Pancreas (tissue), 10 donors: ENCODE measurements around the gene VGF. TPM values are rescaled to one million over a fixed set of nuclear protein-coding genes. Genes with fewer than 3 reads are reported as not detected.
"Not testable (repeated sequence)": the region's sequence is repeated elsewhere in the genome, so short reads cannot be mapped to it uniquely, and the experiment has no call there.

Experiments
- ATAC-seq, 4 donors: fragments of 200-7000 bp; cut with Tn5 transposase; one replicate each; pipeline versions ENCODE4 v1.8.0 to v1.9.1; 2020; ENCODE audit warnings: mild to moderate bottlenecking in 4 of 4, moderate library complexity in 4 of 4
- DNase-seq, 6 donors: peaks; one replicate each; pipeline ENCODE4 v3.0.0-alpha.2; 2020
- FAIRE-seq: peaks from 2 replicates; lab custom pipeline; 2012; peaks lifted over from hg19 to GRCh38; lab: Jason Lieb, UNC
- H3K27ac ChIP-seq, 4 donors: fragments of 200-600 bp; sonication (generic); 1 replicate in 3 of 4; 2 replicates in 1 of 4; pipeline versions ENCODE4 v1.5.0 to v1.8.0; 2020
- H3K27me3 ChIP-seq, 4 donors: fragments of 200-600 bp; one replicate each; pipeline ENCODE4 v1.8.0; 2021
- H3K36me3 ChIP-seq, 3 donors: fragments of 200-600 bp; sonication (generic) in 1 of 3; one replicate each; pipeline versions ENCODE4 v1.5.0 to v1.8.0; 2020 to 2021
- H3K4me1 ChIP-seq, 3 donors: fragments of 200-600 bp; one replicate each; pipeline ENCODE4 v1.8.0; 2021
- H3K4me3 ChIP-seq, 4 donors: fragments of 200-600 bp; sonication (generic) in 2 of 4; one replicate each; pipeline versions ENCODE4 v1.5.0 to v1.8.0; 2020 to 2021
- H3K9me3 ChIP-seq, 4 donors: fragments of 200-600 bp; one replicate each; pipeline ENCODE4 v1.8.0; 2021
- WGBS, 2 donors: extraction: QIAGEN DNeasy Blood & Tissue Kit; methylation state at CpG; one replicate each; pipeline ENCODE4 v1.1.7; 2013; 5-methylcytosine and 5-hydroxymethylcytosine counted together
- intact Hi-C, 3 donors: fragments of 100-400 bp; cut with DNase I; formaldehyde crosslinking; loops; one replicate each; pipeline versions ENCODE4 v1.11.1 to v1.14.2; 2022
- microRNA-seq, 2 donors: library from miRNA; unstranded; fragments of <30 nt; microRNA quantifications; one replicate each; pipeline versions ENCODE4 to v1.1.0, GENCODE V29; 2019 to 2020
- polyA plus RNA-seq, 2 donors: library from polyadenylated mRNA; stranded (reverse); fragments of 200-250 nt; gene quantifications; one replicate each; pipeline ENCODE4 v1.2.3, GENCODE V29; 2013
- total RNA-seq, 6 donors: library from RNA; stranded (reverse); fragmentation: NEBNext Ultra II Directional in 4 of 6; extraction: Animal tissue kit (Norgen Biotek cat#: 25700) in 4 of 6; gene quantifications; one replicate each; pipeline versions ENCODE4 v1.2.1 to v1.2.4, GENCODE V29; 2021 to 2023
- TF ChIP-seq, protein P1 (sequence below), 4 donors: fragments of 200-600 bp; sonication (generic) in 3 of 4; IDR thresholded peaks; one replicate each; pipeline versions ENCODE4 v1.5.0 to v1.8.0; 2021; ENCODE audit warnings: antibody characterized with exemption in 4 of 4
- donor health status: healthy with polysubstance abuse.
- donor health status: DM: no; HTN: no; CAD: no; lungs with moderate emphysema.
- donor health status: DM: no; HTN: no; CAD: no.
- donor health status: control.
- donor health status: control.
- donor health status: Bipolar disorder and iron deficiency.
- donor health status: DM: yes; HTN: yes; CAD: no.
- donor health status: DM: no; HTN: no; CAD: no.
- donor health status: DM: no; HTN: no; CAD: no.
- donor health status: DM: yes; HTN: yes; CAD: no.

The VGF gene
- total and polyA plus RNA-seq, 8 donors: 1.3 to 82.7 (median 22.4) TPM

DNA sequence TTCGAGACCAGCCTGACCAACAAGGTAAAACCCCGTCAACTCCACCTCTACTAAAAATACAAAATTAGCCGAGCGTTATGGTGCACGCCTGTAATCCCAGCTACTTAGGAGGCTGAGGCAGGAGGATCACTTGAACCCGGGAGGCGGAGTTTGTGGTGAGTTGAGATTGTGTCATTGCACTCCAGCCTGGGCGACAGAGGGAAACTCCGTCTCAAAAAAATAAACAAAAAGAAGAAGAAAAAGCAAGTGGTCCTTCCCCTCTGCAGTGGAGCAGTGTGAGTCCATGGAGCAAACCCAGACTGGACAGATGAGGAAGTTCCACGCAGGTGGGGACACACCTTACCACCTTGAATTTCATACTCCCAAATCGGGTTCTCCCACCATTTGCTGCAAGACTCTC lies 51.5 kb downstream of the VGF start:
- ATAC-seq (no peak), DNase-seq (no peak), FAIRE-seq (no peak)
- Histone ChIP-seq H3K27me3 (no peaks in the 10 kb centered on the region), H3K36me3 (no peaks in the 10 kb centered on the region), H3K4me3 (no peak overlapping the region), H3K27ac (no peak overlapping the region), H3K4me1 (no peaks in the 10 kb centered on the region), H3K9me3 (no peaks in the 10 kb centered on the region)
- intact Hi-C loops: no loop called here
- TF ChIP-seq, protein P1, sequence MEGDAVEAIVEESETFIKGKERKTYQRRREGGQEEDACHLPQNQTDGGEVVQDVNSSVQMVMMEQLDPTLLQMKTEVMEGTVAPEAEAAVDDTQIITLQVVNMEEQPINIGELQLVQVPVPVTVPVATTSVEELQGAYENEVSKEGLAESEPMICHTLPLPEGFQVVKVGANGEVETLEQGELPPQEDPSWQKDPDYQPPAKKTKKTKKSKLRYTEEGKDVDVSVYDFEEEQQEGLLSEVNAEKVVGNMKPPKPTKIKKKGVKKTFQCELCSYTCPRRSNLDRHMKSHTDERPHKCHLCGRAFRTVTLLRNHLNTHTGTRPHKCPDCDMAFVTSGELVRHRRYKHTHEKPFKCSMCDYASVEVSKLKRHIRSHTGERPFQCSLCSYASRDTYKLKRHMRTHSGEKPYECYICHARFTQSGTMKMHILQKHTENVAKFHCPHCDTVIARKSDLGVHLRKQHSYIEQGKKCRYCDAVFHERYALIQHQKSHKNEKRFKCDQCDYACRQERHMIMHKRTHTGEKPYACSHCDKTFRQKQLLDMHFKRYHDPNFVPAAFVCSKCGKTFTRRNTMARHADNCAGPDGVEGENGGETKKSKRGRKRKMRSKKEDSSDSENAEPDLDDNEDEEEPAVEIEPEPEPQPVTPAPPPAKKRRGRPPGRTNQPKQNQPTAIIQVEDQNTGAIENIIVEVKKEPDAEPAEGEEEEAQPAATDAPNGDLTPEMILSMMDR (IDR thresholded peaks at IDR 0.05): no peak
- WGBS, 2 donors: 73 to 74% methylated on average over 11 of the region's 11 CpGs

DNA sequence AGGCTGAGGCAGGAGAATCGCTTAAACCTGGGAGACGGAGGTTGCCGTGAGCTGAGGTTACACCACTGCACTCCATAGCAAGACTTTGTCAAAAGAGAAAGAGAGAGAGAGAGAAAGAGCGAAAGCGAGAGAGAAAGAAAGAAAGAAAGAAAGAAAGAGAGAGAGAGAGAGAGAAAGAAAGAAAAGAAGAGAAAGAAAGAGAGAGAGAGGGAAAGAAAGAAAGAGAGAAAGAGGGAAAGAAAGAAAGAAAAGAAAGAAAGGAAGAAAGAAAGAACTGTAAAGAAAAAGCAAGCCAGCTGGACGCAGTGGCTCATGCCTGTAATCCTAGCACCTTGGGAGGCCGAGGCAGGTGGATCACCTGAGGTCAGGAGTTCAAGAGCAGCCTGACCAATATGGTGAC lies 52.2 kb downstream of the VGF start:
- H3K4me3 ChIP-seq, DNase-seq, H3K36me3 ChIP-seq, intact Hi-C loops, H3K4me1 ChIP-seq, H3K27ac ChIP-seq, H3K9me3 ChIP-seq, H3K27me3 ChIP-seq, FAIRE-seq, ATAC-seq: not testable (repeated sequence)
- WGBS, 2 donors: 92 to 97% methylated on average over 7 of the region's 7 CpGs

Small RNA genes lying within 50 kb of the gene (microRNA-seq; reads per million reads assigned to microRNA genes)
- 0 reads per million in 2 donors for gene MIR4653

Other genes starting within 250 kb of the VGF start
- gene MUC3A, start 216.0 kb downstream of the VGF start, total RNA-seq: 1 to 10 TPM; 1.6 to 8.7 (median 2.2) TPM
- gene MUC3A, start 216.0 kb downstream of the VGF start, polyA plus RNA-seq: 1 to 10 TPM in 1 of 2 donors, under 1 TPM in 1; 0.53 to 1.2 TPM
- gene MUC12, start 196.0 kb downstream of the VGF start, total RNA-seq: under 1 TPM in 4 of 6 donors, not detected in 2; 0.03 to 0.70 (median 0.41) TPM
- under 1 TPM; 0.38 to 0.80 TPM for gene MUC12, start 196.0 kb downstream of the VGF start, polyA plus RNA-seq
- gene MUC17, start 145.5 kb downstream of the VGF start, total RNA-seq: under 1 TPM in 2 of 6 donors, not detected in 4; under 0.01 to 0.03 TPM
- not detected for gene MUC17, start 145.5 kb downstream of the VGF start, polyA plus RNA-seq
- 10 to 100 TPM; 13.2 to 26.5 (median 15.9) TPM for gene TRIM56, start 80.1 kb downstream of the VGF start, total RNA-seq
- 10 to 100 TPM in 1 of 2 donors, 1 to 10 TPM in 1; 7.6 to 10.5 TPM for gene TRIM56, start 80.1 kb downstream of the VGF start, polyA plus RNA-seq
- 10 to 100 TPM in 1 of 6 donors, 1 to 10 TPM in 4, under 1 TPM in 1; 0.98 to 14.5 (median 3.7) TPM for gene SERPINE1, start 38.5 kb downstream of the VGF start, total RNA-seq
- gene SERPINE1, start 38.5 kb downstream of the VGF start, polyA plus RNA-seq: 1 to 10 TPM; 1.9 to 5.2 TPM
- 10 to 100 TPM; 12.0 to 23.1 (median 15.6) TPM for gene AP1S1, start 11.1 kb downstream of the VGF start, total RNA-seq
- gene AP1S1, start 11.1 kb downstream of the VGF start, polyA plus RNA-seq: 10 to 100 TPM; 30.4 to 34.7 TPM
- 1 to 10 TPM in 1 of 6 donors, under 1 TPM in 4, not detected in 1; 0.19 to 1.3 (median 0.43) TPM for gene NAT16, start 14.7 kb upstream of the VGF start, total RNA-seq
- gene NAT16, start 14.7 kb upstream of the VGF start, polyA plus RNA-seq: 1 to 10 TPM; 1.3 to 3.6 TPM
- not detected for gene MOGAT3, start 35.5 kb upstream of the VGF start, total RNA-seq
- gene MOGAT3, start 35.5 kb upstream of the VGF start, polyA plus RNA-seq: not detected
- 10 to 100 TPM; 27.2 to 54.5 (median 36.8) TPM for gene PLOD3, start 52.0 kb upstream of the VGF start, total RNA-seq
- 10 to 100 TPM; 38.8 to 55.7 TPM for gene PLOD3, start 52.0 kb upstream of the VGF start, polyA plus RNA-seq
- 10 to 100 TPM; 25.7 to 38.2 (median 32.4) TPM for gene ZNHIT1, start 52.6 kb upstream of the VGF start, total RNA-seq
- 10 to 100 TPM; 84.3 to 92.3 TPM for gene ZNHIT1, start 52.6 kb upstream of the VGF start, polyA plus RNA-seq
- gene CLDN15, start 72.2 kb upstream of the VGF start, total RNA-seq: 1 to 10 TPM; 2.2 to 8.5 (median 2.7) TPM
- 10 to 100 TPM; 12.8 to 15.2 TPM for gene CLDN15, start 72.2 kb upstream of the VGF start, polyA plus RNA-seq
- gene FIS1, start 79.5 kb upstream of the VGF start, total RNA-seq: 100 to 1,000 TPM in 2 of 6 donors, 10 to 100 TPM in 4; 75.4 to 106 (median 86.2) TPM
- gene FIS1, start 79.5 kb upstream of the VGF start, polyA plus RNA-seq: 100 to 1,000 TPM in 1 of 2 donors, 10 to 100 TPM in 1; 96.4 to 144 TPM
- gene IFT22, start 156.2 kb upstream of the VGF start, total RNA-seq: 10 to 100 TPM; 10.4 to 16.0 (median 13.3) TPM
- gene IFT22, start 156.2 kb upstream of the VGF start, polyA plus RNA-seq: 10 to 100 TPM; 11.6 to 22.9 TPM
- gene COL26A1, start 197.3 kb upstream of the VGF start, total RNA-seq: 1 to 10 TPM in 2 of 6 donors, under 1 TPM in 4; 0.37 to 1.2 (median 0.64) TPM
- gene COL26A1, start 197.3 kb upstream of the VGF start, polyA plus RNA-seq: 1 to 10 TPM in 1 of 2 donors, under 1 TPM in 1; 0.87 to 3.5 TPM